Fibroblast of lung (primary cell): ENCODE results near the gene ERI3. TPM values are rescaled to one million over a fixed set of nuclear protein-coding genes. Genes with fewer than 3 reads are reported as not detected.
A peak's percentile ranks its signal among the peaks of the same experiment; 100 is the strongest.
"Not testable (repeated sequence)": the region's sequence is repeated elsewhere in the genome, so short reads cannot be mapped to it uniquely, and the experiment has no call there.

Experiments
- DNase-seq, 2 donors: peaks; one replicate each; pipeline versions ENCODE4 v3.0.0 to v3.0.0-alpha.2; 2010; ENCODE audit warnings: low read depth in 2 of 2
- H2AFZ ChIP-seq: 2 replicates; pipeline ENCODE4 v1.5.1; 2012; ENCODE audit warnings: low read length, control low read depth, inconsistent platforms
- H3K27ac ChIP-seq: 2 replicates; pipeline ENCODE4 v1.5.1; 2011; ENCODE audit warnings: low read length, control low read depth; ENCODE audit not compliant: insufficient read depth
- H3K27me3 ChIP-seq: 2 replicates; pipeline ENCODE4 v1.5.1; 2011; ENCODE audit warnings: mild to moderate bottlenecking, low read length; ENCODE audit not compliant: control insufficient read depth, insufficient read depth
- H3K36me3 ChIP-seq: 2 replicates; pipeline ENCODE4 v1.5.1; 2011; ENCODE audit warnings: low read length; ENCODE audit not compliant: control insufficient read depth, insufficient read depth
- H3K4me1 ChIP-seq: 2 replicates; pipeline ENCODE4 v1.5.1; 2011; ENCODE audit warnings: low read length; ENCODE audit not compliant: control insufficient read depth, insufficient read depth; ENCODE audit errors: extremely low read depth
- H3K4me2 ChIP-seq: 2 replicates; pipeline ENCODE4 v1.5.1; 2011; ENCODE audit warnings: low read length, control low read depth; ENCODE audit not compliant: insufficient read depth; ENCODE audit errors: extremely low read depth
- H3K4me3 ChIP-seq, 4 experiments: fragments of 200-600 bp in 1 of 4; sonication (generic) in 1 of 4; replicated peaks in 1 of 4; 2 replicates each; pipeline ENCODE4 v1.5.1; 2011 to 2016; ENCODE audit warnings: low read length in 4 of 4, low read depth in 3 of 4, mild to moderate bottlenecking in 3 of 4, control low read depth in 2 of 4, inconsistent platforms in 1 of 4, mixed read lengths in 1 of 4; ENCODE audit not compliant: insufficient read depth in 1 of 4; ENCODE audit errors: control extremely low read depth in 1 of 4
- H3K79me2 ChIP-seq: 2 replicates; pipeline ENCODE4 v1.5.1; 2012; ENCODE audit warnings: mild to moderate bottlenecking, low read length, inconsistent platforms; ENCODE audit not compliant: control insufficient read depth, insufficient read depth
- H3K9ac ChIP-seq: 2 replicates; pipeline ENCODE4 v1.5.1; 2011; ENCODE audit warnings: mild to moderate bottlenecking, low read length, control low read depth; ENCODE audit not compliant: insufficient read depth
- H3K9me3 ChIP-seq: 2 replicates; pipeline ENCODE4 v1.5.1; 2012; ENCODE audit warnings: low read depth, low read length; ENCODE audit not compliant: control insufficient read depth, insufficient read depth
- H4K20me1 ChIP-seq: 2 replicates; pipeline ENCODE4 v1.5.1; 2011; ENCODE audit warnings: low read length; ENCODE audit not compliant: control insufficient read depth, insufficient read depth; ENCODE audit errors: extremely low read depth
- EZH2 ChIP-seq: IDR thresholded peaks from 2 replicates; pipeline ENCODE4 v1.5.1; 2012; ENCODE audit warnings: low read length, control low read depth, mild to moderate bottlenecking; ENCODE audit errors: missing control alignments
- polyA plus RNA-seq, 2 donors: library from polyadenylated mRNA; depleted of rRNA in 1 of 2; stranded (reverse) in 1 of 2; unstranded in 1 of 2; fragments of >200 nt; gene quantifications; 2 replicates each; pipeline ENCODE4 v1.2.1, GENCODE V29; 2011 to 2012; ENCODE audit warnings: missing spikeins in 1 of 2
- total RNA-seq: library from RNA; depleted of rRNA; stranded (reverse); fragments of >200 nt; gene quantifications from 2 replicates; pipeline ENCODE4 v1.2.1, GENCODE V29; 2014
- TF ChIP-seq, protein P1 (sequence below), 2 donors: IDR thresholded peaks in 1 of 2; conservative IDR thresholded peaks in 1 of 2; 1 replicate in 1 of 2; 2 replicates in 1 of 2; pipeline ENCODE4 v1.5.1; 2011 to 2012; ENCODE audit warnings: low read length in 2 of 2, control low read depth in 1 of 2, inconsistent platforms in 1 of 2, low read depth in 1 of 2, mild to moderate bottlenecking in 1 of 2

ERI3 gene
- total and polyA plus RNA-seq, 2 donors (not counting 1 experiment from before 2014, with no cell fraction given) = 43.4 to 44.9 TPM

DNA sequence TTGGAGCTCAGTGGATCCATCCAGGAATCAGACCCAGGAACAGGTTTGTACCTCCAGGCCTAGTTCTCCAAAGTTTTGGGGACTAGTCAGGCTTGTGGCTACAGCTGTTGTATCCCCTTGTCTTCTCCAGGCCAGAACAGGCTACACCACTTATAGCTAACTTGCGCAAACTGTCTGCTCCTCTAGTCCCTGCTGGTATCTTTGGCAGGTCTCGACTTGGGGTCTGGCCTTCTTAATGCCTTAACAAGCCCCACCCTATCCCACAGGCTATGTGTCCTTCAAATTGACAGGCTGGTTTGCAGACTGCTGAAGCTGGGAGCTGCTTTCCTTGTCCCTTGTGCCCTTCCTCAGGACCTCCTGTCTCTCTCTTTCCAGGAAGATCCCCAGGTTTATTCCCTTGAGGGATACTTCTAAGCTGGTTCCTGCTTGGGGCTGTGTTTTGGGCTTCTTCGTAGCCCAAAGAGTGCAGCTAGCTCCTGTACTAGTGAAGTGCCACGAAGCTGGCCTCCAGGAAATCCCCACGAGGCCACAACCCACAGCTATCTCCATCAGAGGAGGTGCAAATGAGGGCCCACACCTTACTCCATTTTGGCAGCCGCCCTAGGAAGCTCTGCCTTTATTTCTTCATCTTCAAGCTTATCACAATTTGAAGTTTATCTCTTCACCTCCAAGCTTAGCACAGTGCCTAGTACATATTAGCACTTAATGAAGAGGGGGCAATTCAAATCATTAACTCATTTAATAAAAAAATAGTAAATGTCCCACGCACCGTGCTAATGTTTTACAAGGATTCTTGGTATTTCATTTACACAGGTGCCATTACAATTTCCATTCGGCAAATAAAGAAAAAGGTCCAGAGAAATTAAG lies 142.5 kb downstream of the ERI3 start:
- no peaks in the 10 kb centered on the region for H3K27me3 ChIP-seq
- H3K4me2 ChIP-seq = peak overlapping the region; percentile 76
- no peaks in the 10 kb centered on the region for H4K20me1 ChIP-seq
- peak overlapping the region; percentile 83 to 98 (median 95) for H3K4me3 ChIP-seq
- no peaks in the 10 kb centered on the region for H3K9me3 ChIP-seq
- H3K27ac ChIP-seq = no peak overlapping the region
- H2AFZ ChIP-seq = peak overlapping the region; percentile 80
- peaks cover 7% of the 10 kb centered on the region for H3K79me2 ChIP-seq
- peaks cover 2% of the 10 kb centered on the region for H3K4me1 ChIP-seq
- DNase-seq = no peak
- no peak for TF ChIP-seq EZH2
- TF ChIP-seq, protein P1, sequence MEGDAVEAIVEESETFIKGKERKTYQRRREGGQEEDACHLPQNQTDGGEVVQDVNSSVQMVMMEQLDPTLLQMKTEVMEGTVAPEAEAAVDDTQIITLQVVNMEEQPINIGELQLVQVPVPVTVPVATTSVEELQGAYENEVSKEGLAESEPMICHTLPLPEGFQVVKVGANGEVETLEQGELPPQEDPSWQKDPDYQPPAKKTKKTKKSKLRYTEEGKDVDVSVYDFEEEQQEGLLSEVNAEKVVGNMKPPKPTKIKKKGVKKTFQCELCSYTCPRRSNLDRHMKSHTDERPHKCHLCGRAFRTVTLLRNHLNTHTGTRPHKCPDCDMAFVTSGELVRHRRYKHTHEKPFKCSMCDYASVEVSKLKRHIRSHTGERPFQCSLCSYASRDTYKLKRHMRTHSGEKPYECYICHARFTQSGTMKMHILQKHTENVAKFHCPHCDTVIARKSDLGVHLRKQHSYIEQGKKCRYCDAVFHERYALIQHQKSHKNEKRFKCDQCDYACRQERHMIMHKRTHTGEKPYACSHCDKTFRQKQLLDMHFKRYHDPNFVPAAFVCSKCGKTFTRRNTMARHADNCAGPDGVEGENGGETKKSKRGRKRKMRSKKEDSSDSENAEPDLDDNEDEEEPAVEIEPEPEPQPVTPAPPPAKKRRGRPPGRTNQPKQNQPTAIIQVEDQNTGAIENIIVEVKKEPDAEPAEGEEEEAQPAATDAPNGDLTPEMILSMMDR (conservative IDR thresholded peaks at IDR 0.05 in 1 of 2, IDR thresholded peaks at IDR 0.05 in 1 of 2; ENCODE audit: low read depth in 1 of 2, low read length in 2 of 2) = no peak
- no peak overlapping the region for H3K9ac ChIP-seq
- peaks cover 8% of the 10 kb centered on the region for H3K36me3 ChIP-seq

DNA sequence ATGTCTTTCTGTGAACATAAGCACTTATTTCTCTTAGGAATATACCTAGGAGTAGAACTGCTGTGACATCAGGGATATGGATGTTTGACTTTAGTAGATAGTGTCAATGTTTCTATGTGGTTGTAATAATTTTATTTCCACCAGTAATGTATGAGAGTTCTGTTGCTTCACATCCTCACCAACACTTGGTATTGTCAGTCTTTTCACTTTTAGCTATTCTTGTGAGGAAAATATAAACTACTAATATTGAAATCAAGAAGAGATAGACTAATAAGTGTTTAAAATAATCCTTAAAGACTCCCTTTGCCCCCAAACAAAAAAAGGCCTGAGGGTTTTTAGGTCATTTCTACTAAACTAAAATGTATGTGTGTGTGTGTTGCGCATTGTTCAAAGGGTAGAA lies 144.5 kb downstream of the ERI3 start:
- Histone ChIP-seq H3K36me3 (peaks cover 6% of the 10 kb centered on the region), H3K4me3 (no peak overlapping the region), H3K9me3 (no peaks in the 10 kb centered on the region), H3K4me1 (peaks cover 2% of the 10 kb centered on the region), H3K9ac (no peak overlapping the region), H3K4me2 (no peak overlapping the region), H2AFZ (no peak overlapping the region), H4K20me1 (no peaks in the 10 kb centered on the region), H3K27ac (no peak overlapping the region), H3K79me2 (peaks cover 7% of the 10 kb centered on the region), H3K27me3 (no peaks in the 10 kb centered on the region)
- no peak for DNase-seq
- TF ChIP-seq, protein P1 (conservative IDR thresholded peaks at IDR 0.05 in 1 of 2, IDR thresholded peaks at IDR 0.05 in 1 of 2; ENCODE audit: low read depth in 1 of 2, low read length in 2 of 2) = no peak
- no peak for TF ChIP-seq EZH2

DNA sequence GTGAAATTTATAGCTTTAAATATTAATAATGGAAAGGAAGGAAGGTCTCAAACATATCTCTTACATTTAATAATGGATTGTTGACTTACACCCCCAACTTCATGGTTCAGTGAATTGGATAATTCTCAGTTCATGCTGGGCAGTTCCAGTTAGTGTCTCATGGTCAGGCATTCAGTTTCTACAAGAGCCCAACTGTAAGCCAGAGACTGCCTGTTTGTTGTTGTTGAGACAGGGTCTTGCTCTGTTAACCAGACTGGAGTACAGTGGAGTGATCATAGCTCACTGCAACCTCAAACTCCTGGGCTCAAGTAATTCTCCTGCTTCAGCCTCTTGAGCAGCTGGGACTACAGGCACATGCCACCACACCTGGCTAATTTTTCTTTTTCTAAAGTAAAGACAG lies 146.8 kb downstream of the ERI3 start:
- no peak overlapping the region for H3K4me2 ChIP-seq

DNA sequence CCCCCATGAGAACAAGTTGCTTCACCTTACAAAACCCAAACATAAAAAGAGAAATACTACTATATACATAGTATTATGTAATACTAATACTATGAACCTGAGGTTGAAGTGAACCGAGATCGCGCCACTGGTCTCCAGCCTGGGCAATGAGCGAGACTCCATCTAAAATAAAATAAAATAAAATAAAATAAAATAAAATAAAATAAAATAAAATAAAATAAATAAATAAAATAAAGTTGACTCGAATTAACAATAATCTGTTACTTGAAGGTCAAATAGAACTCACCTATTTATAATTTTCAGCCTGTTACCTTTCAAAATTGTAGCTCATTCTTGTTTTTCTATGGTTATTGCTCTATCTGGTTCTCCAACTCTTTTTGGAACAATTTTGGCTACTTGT lies 148.5 kb downstream of the ERI3 start:
- not testable (repeated sequence) for H3K79me2 ChIP-seq, H3K9ac ChIP-seq, H3K27me3 ChIP-seq, H2AFZ ChIP-seq, H3K27ac ChIP-seq, H3K4me1 ChIP-seq, DNase-seq, H3K4me2 ChIP-seq, H3K9me3 ChIP-seq, H3K36me3 ChIP-seq, H3K4me3 ChIP-seq, H4K20me1 ChIP-seq

More for the DNA sequence above, 146.8 kb downstream of the ERI3 start:
- no peak for TF ChIP-seq EZH2
- TF ChIP-seq, protein P1 (conservative IDR thresholded peaks at IDR 0.05 in 1 of 2, IDR thresholded peaks at IDR 0.05 in 1 of 2; ENCODE audit: low read depth in 1 of 2, low read length in 2 of 2) = no peak
- Histone ChIP-seq H3K79me2 (no peaks in the 10 kb centered on the region), H2AFZ (no peak overlapping the region), H3K4me3 (no peak overlapping the region), H3K36me3 (no peaks in the 10 kb centered on the region), H3K27me3 (no peaks in the 10 kb centered on the region), H3K4me1 (no peaks in the 10 kb centered on the region), H4K20me1 (no peaks in the 10 kb centered on the region), H3K9ac (no peak overlapping the region), H3K9me3 (no peaks in the 10 kb centered on the region), H3K27ac (no peak overlapping the region)
- DNase-seq = no peak
